Caco-2 (cell line): ENCODE data around the gene VCAN. TPM values are rescaled to one million over a fixed set of nuclear protein-coding genes. Genes with fewer than 3 reads are reported as not detected.

ENCODE experiments used
- Bru-seq: library from RNA; stranded (reverse); fragments of 400-500 nt; gene quantifications from one replicate; lab custom pipeline; 2021; lab: Mats Ljungman, UMichigan
- BruChase-seq, 2 experiments: library from RNA; stranded (reverse); fragments of 400-500 nt; gene quantifications; one replicate each; lab custom pipeline; 2021; lab: Mats Ljungman, UMichigan
- BruUV-seq: library from RNA; stranded (reverse); fragments of 400-500 nt; replicated peaks from 2 replicates; lab custom pipeline; 2021; lab: Mats Ljungman, UMichigan
- CTCF ChIA-PET: fragments of 300-600 bp; sonication (Branson Sonifier 250); formaldehyde crosslinking; loops from one replicate; lab custom pipeline; 2022; ENCODE audit warnings: antibody characterized with exemption; lab: Charles Lee
- POLR2A ChIA-PET: fragments of 300-600 bp; sonication (Branson Sonifier 250); formaldehyde crosslinking; loops from one replicate; lab custom pipeline; 2022; ENCODE audit warnings: antibody characterized with exemption; lab: Charles Lee
- DNase-seq, 2 experiments: peaks; one replicate each; pipeline versions ENCODE4 v3.0.0 to v3.0.0-alpha.2; 2020 to 2022
- H3K27me3 ChIP-seq: replicated peaks from 2 replicates; pipeline ENCODE4 v1.6.0; 2011; ENCODE audit warnings: low read length; ENCODE audit not compliant: control insufficient read depth, insufficient read depth
- H3K36me3 ChIP-seq: 2 replicates; pipeline ENCODE4 v1.5.1; 2011; ENCODE audit warnings: low read length; ENCODE audit not compliant: control insufficient read depth, insufficient read depth
- H3K4me1 ChIP-seq: fragments of 250-450 bp; sonication (Bioruptor Pico); 2 replicates; pipeline ENCODE4 v1.5.1; 2020; ENCODE audit warnings: mild to moderate bottlenecking
- H3K4me3 ChIP-seq: 2 replicates; pipeline ENCODE4 v1.5.1; 2011; ENCODE audit warnings: low read depth, mild to moderate bottlenecking, control low read depth, low read length
- H3K9me3 ChIP-seq: fragments of 250-450 bp; sonication (Bioruptor Pico); 2 replicates; pipeline ENCODE4 v1.5.1; 2020; ENCODE audit warnings: mild to moderate bottlenecking, moderate library complexity
- H3K27ac Mint-ChIP-seq: one replicate; pipeline ENCODE4 v1.8.0; 2022; ENCODE audit warnings: mixed read lengths; ENCODE audit not compliant: unreplicated experiment
- H3K27me3 Mint-ChIP-seq: one replicate; pipeline ENCODE4 v1.8.0; 2022; ENCODE audit warnings: mixed read lengths; ENCODE audit not compliant: insufficient read depth, unreplicated experiment
- H3K36me3 Mint-ChIP-seq: one replicate; pipeline ENCODE4 v1.8.0; 2022; ENCODE audit warnings: mild to moderate bottlenecking, mixed read lengths; ENCODE audit not compliant: insufficient read depth, unreplicated experiment
- H3K4me1 Mint-ChIP-seq: one replicate; pipeline ENCODE4 v1.8.0; 2022; ENCODE audit warnings: low read depth, mixed read lengths; ENCODE audit not compliant: unreplicated experiment
- H3K4me3 Mint-ChIP-seq: one replicate; pipeline ENCODE4 v1.8.0; 2022; ENCODE audit warnings: mild to moderate bottlenecking, moderate library complexity, mixed read lengths; ENCODE audit not compliant: unreplicated experiment
- H3K9me3 Mint-ChIP-seq: one replicate; pipeline ENCODE4 v1.8.0; 2022; ENCODE audit warnings: mixed read lengths; ENCODE audit not compliant: unreplicated experiment
- CTCF ChIP-seq, 2 experiments: fragments of 200-600 bp in 1 of 2; IDR thresholded peaks; 1 replicate in 1 of 2; 2 replicates in 1 of 2; pipeline versions ENCODE4 v1.5.1 to v1.8.0; 2011 to 2022; ENCODE audit warnings: antibody characterized with exemption in 1 of 2, control low read depth in 1 of 2, inconsistent platforms in 1 of 2, low read depth in 1 of 2, low read length in 1 of 2, mild to moderate bottlenecking in 1 of 2, moderate library complexity in 1 of 2; ENCODE audit not compliant: insufficient read depth in 1 of 2, severe bottlenecking in 1 of 2, unreplicated experiment in 1 of 2
- intact Hi-C: fragments of 100-400 bp; cut with micrococcal nuclease; formaldehyde crosslinking; loops from one replicate; pipeline ENCODE4 v1.10.0; 2022; ENCODE audit not compliant: unreplicated experiment
- long read RNA-seq: library from polyadenylated mRNA; stranded (forward); transcript quantifications from one replicate; pipeline ENCODE4 v2.0.0, GENCODE V29; 2022
- total RNA-seq: library from RNA; stranded (reverse); gene quantifications from 2 replicates; pipeline ENCODE4 v1.2.3, GENCODE V29; 2022

The VCAN gene
- total RNA-seq: 27.4 and 34.1 TPM in 2 replicates
- percentile 67 among the genes with signal in this experiment for Bru-seq, nascent RNA
- BruChase-seq, experiment 1, labeled RNA remaining after a 2-hour chase: percentile 59 among the genes with signal in this experiment
- BruChase-seq, experiment 2, labeled RNA remaining after a 6-hour chase: percentile 75 among the genes with signal in this experiment
- long read RNA-seq, full-length matches to known transcripts: 4 of 6 reads
- long read RNA-seq, partial matches to known transcripts: 1 of 6 reads
- long read RNA-seq, other reads (novel, unspliced or antisense): 1 of 6 reads

DNA sequence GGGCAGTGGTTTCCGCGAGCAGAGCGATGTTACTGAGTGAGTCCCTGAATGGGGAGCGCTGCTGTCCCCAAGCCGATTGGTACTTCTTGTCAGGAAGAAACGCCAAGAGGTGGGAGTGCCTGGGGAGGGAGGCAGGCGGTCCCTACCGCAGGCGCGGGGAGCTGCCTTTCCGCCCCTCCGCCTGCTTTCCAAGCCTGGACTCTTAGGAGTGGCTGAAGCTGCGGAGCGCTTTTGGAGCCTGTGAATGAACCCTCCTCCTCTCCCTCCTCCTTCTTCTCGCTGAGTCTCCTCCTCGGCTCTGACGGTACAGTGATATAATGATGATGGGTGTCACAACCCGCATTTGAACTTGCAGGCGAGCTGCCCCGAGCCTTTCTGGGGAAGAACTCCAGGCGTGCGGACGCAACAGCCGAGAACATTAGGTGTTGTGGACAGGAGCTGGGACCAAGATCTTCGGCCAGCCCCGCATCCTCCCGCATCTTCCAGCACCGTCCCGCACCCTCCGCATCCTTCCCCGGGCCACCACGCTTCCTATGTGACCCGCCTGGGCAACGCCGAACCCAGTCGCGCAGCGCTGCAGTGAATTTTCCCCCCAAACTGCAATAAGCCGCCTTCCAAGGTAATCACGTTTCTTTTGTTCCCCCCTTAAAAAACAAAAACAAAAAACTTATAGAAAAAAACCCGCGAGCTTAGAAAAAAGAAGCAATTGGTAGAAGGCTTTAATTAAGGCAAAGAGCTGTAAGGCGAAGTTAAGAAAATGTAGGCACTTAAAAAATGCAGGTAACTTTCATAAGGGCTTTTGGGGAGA lies at the start of gene VCAN:
Gene VCAN, plus strand, starts transcription at position 340 of the 808 bp plus-strand sequence. CDS start 11,775 bp downstream, outside the sequence.
- peaks cover 30% of the 10 kb centered on the region for H3K4me1 Mint-ChIP-seq
- peak within 1 kb of the TSS; percentile 83 for H3K4me3 Mint-ChIP-seq
- peak; percentile 41 for DNase-seq
- H3K36me3 Mint-ChIP-seq: peaks cover 15% of the 10 kb centered on the region
- Histone ChIP-seq H3K9me3 (no peaks in the 10 kb centered on the region), H3K4me1 (peaks cover 23% of the 10 kb centered on the region), H3K4me3 (peak within 1 kb of the TSS; percentile 50), H3K27me3 (no peaks in the 10 kb centered on the region), H3K36me3 (no peaks in the 10 kb centered on the region)
- intact Hi-C loops: loop anchor here (2.0 to 5.0 kb wide), 5 partner anchors 39 to 1119 kb away; partner anchors contain the start of genes TMEM167A and XRCC4
- CTCF ChIA-PET: no interaction called here
- POLR2A ChIA-PET: interaction anchor here (0.6 kb wide), 1 partner anchor 376 kb away, joined by 3 read pairs; no protein-coding TSS in a partner anchor
- peak within 1 kb of the TSS; percentile 30 for H3K27ac Mint-ChIP-seq
- BruUV-seq: TSS peak; percentile 25
- no peak for TF ChIP-seq CTCF (IDR thresholded peaks at IDR 0.05; ENCODE audit: insufficient read depth in 1 of 2, low read depth in 1 of 2, low read length in 1 of 2, severe bottlenecking in 1 of 2, unreplicated experiment in 1 of 2)
- H3K9me3 Mint-ChIP-seq: no peaks in the 10 kb centered on the region
- peaks cover 12% of the 10 kb centered on the region for H3K27me3 Mint-ChIP-seq

- no peaks in the 10 kb centered on the region for H3K4me1 ChIP-seq
- ChIA-PET POLR2A (no interaction called here), CTCF (no interaction called here)
- Mint-ChIP-seq H3K27ac (no peak overlapping the region), H3K27me3 (peaks cover 3% of the 10 kb centered on the region), H3K4me3 (no peak overlapping the region), H3K4me1 (peaks cover 8% of the 10 kb centered on the region), H3K36me3 (no peaks in the 10 kb centered on the region), H3K9me3 (peaks cover 14% of the 10 kb centered on the region)
- no peaks in the 10 kb centered on the region for H3K27me3 ChIP-seq
- no peak for TF ChIP-seq CTCF (IDR thresholded peaks at IDR 0.05; ENCODE audit: insufficient read depth in 1 of 2, low read depth in 1 of 2, low read length in 1 of 2, severe bottlenecking in 1 of 2, unreplicated experiment in 1 of 2)
- H3K9me3 ChIP-seq: no peaks in the 10 kb centered on the region
- H3K36me3 ChIP-seq: no peaks in the 10 kb centered on the region
- no peak for DNase-seq
- no peak overlapping the region for H3K4me3 ChIP-seq
- BruUV-seq: no TSS peak
- intact Hi-C loops: no loop called here
Observed at GRCh38 chr5:83422284-83422683, 49.3 kb upstream of the VCAN start.

DNA sequence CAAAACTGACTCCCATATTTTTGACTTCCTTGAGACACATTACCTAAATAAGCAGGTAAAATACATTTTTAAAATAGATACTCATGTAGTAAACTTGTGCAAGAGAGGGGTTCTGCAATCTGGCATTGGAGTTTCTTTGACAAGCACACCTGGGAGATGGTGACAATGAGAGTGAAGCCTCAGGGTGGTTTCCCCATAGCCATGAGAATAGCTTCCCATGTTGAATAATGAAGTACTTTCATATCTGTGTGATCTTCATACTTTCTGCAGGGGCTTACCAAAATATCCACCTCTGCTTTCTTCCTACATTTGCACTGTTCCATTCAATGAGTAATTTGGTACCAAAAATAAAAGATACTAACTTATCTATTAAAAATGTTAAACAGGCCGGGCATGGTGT lies 44.7 kb upstream of the VCAN start:
- ChIA-PET CTCF (no interaction called here), POLR2A (no interaction called here)
- H3K4me3 Mint-ChIP-seq: no peak overlapping the region
- Histone ChIP-seq H3K36me3 (no peaks in the 10 kb centered on the region), H3K4me3 (no peak overlapping the region), H3K27me3 (no peaks in the 10 kb centered on the region), H3K9me3 (no peaks in the 10 kb centered on the region), H3K4me1 (0 out of 2 replicates have a peak, but pooled peaks cover 4% of the 10 kb centered on the region)
- H3K27ac Mint-ChIP-seq: no peak overlapping the region
- TF ChIP-seq CTCF (IDR thresholded peaks at IDR 0.05; ENCODE audit: insufficient read depth in 1 of 2, low read depth in 1 of 2, low read length in 1 of 2, severe bottlenecking in 1 of 2, unreplicated experiment in 1 of 2): no peak
- H3K27me3 Mint-ChIP-seq: peaks cover 3% of the 10 kb centered on the region
- no peak for DNase-seq
- intact Hi-C loops: no loop called here
- no peaks in the 10 kb centered on the region for H3K4me1 Mint-ChIP-seq
- no peaks in the 10 kb centered on the region for H3K36me3 Mint-ChIP-seq
- BruUV-seq: no TSS peak
- peaks cover 3% of the 10 kb centered on the region for H3K9me3 Mint-ChIP-seq
